HEK293T (cell line): ENCODE results near the gene SLMAP.

Experiments
- CTCF ChIA-PET: fragments of 350-600 bp; formaldehyde crosslinking; extraction: SDS; loops from one replicate; lab custom pipeline; 2021; ENCODE audit warnings: antibody characterized with exemption, inconsistent platforms; lab: Yijun Ruan, JAX
- POLR2A ChIA-PET: fragments of 350-600 bp; formaldehyde crosslinking; extraction: SDS; loops from one replicate; lab custom pipeline; 2020; ENCODE audit warnings: antibody characterized with exemption, inconsistent platforms; lab: Yijun Ruan, JAX
- DNase-seq: peaks from one replicate; pipeline ENCODE4 v3.0.0; 2012; ENCODE audit warnings: mixed read lengths; ENCODE audit errors: extremely low spot score
- ARNT ChIP-seq: fragments of 450-650 bp; IDR thresholded peaks from 2 replicates; pipeline ENCODE4 v1.6.1; 2017; ENCODE audit warnings: mild to moderate bottlenecking
- BHLHE40 ChIP-seq: fragments of 450-650 bp; IDR thresholded peaks from 2 replicates; pipeline ENCODE4 v1.6.1; 2016; ENCODE audit warnings: mild to moderate bottlenecking, moderate library complexity, borderline replicate concordance
- CTBP1 ChIP-seq: fragments of 450-650 bp; IDR thresholded peaks from 2 replicates; pipeline ENCODE4 v1.6.1; 2016; ENCODE audit warnings: borderline replicate concordance
- ELF4 ChIP-seq: fragments of 450-650 bp; IDR thresholded peaks from 2 replicates; pipeline ENCODE4 v1.6.1; 2017; ENCODE audit warnings: antibody characterized with exemption
- FOXA1 ChIP-seq: fragments of 450-650 bp; IDR thresholded peaks from 2 replicates; pipeline ENCODE4 v1.6.1; 2016; ENCODE audit warnings: mild to moderate bottlenecking
- FOXK2 ChIP-seq: fragments of 450-650 bp; IDR thresholded peaks from 2 replicates; pipeline ENCODE4 v1.6.1; 2016; ENCODE audit warnings: mild to moderate bottlenecking
- FOXM1 ChIP-seq: fragments of 450-650 bp; IDR thresholded peaks from 2 replicates; pipeline ENCODE4 v1.6.1; 2017; ENCODE audit warnings: mild to moderate bottlenecking, borderline replicate concordance
- HDGF ChIP-seq: fragments of 450-650 bp; IDR thresholded peaks from 2 replicates; pipeline ENCODE4 v1.6.1; 2017; ENCODE audit warnings: antibody characterized with exemption, borderline replicate concordance
- L3MBTL2 ChIP-seq: fragments of 450-650 bp; conservative IDR thresholded peaks from 2 replicates; pipeline ENCODE4 v1.6.1; 2016; ENCODE audit warnings: mild to moderate bottlenecking
- LEF1 ChIP-seq: fragments of 450-650 bp; IDR thresholded peaks from 2 replicates; pipeline ENCODE4 v1.6.1; 2017; ENCODE audit warnings: mild to moderate bottlenecking, borderline replicate concordance
- NFRKB ChIP-seq: fragments of 450-650 bp; IDR thresholded peaks from 2 replicates; pipeline ENCODE4 v1.6.1; 2016; ENCODE audit warnings: mild to moderate bottlenecking, moderate library complexity
- SP1 ChIP-seq: fragments of 450-650 bp; IDR thresholded peaks from 2 replicates; pipeline ENCODE4 v1.6.1; 2017
- SUZ12 ChIP-seq: fragments of 450-650 bp; IDR thresholded peaks from 2 replicates; pipeline ENCODE4 v1.6.1; 2016; ENCODE audit warnings: mild to moderate bottlenecking
- TARDBP ChIP-seq: fragments of 450-650 bp; IDR thresholded peaks from 2 replicates; pipeline ENCODE4 v1.6.1; 2016
- ZNF384 ChIP-seq: fragments of 450-650 bp; IDR thresholded peaks from 2 replicates; pipeline ENCODE4 v1.6.1; 2016
- TF ChIP-seq, protein P1 (sequence below): fragments of 450-650 bp; IDR thresholded peaks from 2 replicates; pipeline ENCODE4 v1.6.1; 2016

The SLMAP gene

DNA sequence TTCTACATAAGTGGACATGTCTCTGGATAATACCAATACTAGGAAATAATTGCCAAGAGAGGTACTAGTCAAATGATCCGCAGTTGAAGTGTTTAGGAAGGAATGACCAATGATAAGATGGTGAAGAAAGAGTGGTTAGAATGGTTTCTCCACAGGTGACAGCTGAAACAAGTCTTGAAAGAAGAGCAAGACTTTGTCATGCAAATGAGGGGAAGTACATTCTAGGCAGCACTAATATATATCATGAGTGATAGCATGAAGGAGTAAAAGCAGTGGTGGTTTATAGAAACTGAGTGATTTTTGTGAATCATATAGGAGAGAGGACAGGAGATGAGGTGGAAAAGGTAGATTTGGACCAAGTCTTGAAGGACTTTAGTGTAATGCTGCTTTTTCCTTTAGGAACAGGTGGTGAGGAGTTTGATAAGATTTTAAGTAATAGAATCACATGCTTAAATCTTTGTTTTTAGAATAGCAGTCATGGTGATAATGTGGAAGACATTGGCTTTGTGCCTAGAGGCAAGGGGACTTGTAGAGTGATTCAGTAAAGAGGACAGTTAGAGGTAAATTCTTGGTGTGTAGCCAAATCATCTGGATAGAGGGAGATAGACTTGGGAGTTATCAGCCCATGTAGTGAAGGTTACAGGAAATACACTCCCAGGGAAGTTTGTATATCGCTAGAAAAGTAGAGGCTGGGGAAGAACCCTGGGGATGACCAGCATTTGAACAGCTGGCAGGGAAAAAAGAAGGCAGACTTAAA, 31.9 kb downstream of the SLMAP start:
- no peak for DNase-seq
- POLR2A ChIA-PET = no interaction called here

DNA sequence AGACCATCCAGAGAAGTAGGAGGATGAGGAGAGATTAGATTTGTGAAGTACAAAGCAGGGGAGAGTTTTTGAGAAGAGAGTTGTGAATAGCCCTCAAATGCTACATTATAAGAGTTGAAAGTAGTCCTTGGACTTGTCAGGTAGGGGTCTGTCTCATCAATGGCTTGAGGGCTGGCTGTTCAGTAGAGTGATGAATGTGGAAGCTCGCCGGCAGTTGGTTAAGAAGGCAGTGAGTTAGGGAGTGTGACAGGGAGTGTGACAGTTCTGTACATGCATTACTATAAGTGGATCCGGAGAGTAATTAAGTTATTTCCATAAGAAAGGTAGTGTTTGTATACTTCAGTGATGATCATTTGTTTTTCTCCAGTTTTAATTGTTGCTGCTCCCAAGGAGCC, 32.5 kb downstream of the SLMAP start:
- TF ChIP-seq CTBP1 = no peak
- no peak for TF ChIP-seq SP1
- no peak for TF ChIP-seq BHLHE40
- no peak for TF ChIP-seq HDGF
- TF ChIP-seq, protein P1, sequence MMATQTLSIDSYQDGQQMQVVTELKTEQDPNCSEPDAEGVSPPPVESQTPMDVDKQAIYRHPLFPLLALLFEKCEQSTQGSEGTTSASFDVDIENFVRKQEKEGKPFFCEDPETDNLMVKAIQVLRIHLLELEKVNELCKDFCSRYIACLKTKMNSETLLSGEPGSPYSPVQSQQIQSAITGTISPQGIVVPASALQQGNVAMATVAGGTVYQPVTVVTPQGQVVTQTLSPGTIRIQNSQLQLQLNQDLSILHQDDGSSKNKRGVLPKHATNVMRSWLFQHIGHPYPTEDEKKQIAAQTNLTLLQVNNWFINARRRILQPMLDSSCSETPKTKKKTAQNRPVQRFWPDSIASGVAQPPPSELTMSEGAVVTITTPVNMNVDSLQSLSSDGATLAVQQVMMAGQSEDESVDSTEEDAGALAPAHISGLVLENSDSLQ = no peak
- no peak for TF ChIP-seq FOXK2
- TF ChIP-seq TARDBP = no peak
- no peak for TF ChIP-seq ZNF384
- TF ChIP-seq LEF1 = no peak
- TF ChIP-seq FOXM1 = no peak
- no peak for TF ChIP-seq FOXA1
- no peak for TF ChIP-seq ELF4
- TF ChIP-seq ARNT = no peak
- TF ChIP-seq SUZ12 = no peak
- no peak for TF ChIP-seq L3MBTL2
- no peak for TF ChIP-seq NFRKB
- DNase-seq = no peak
- ChIA-PET POLR2A (no interaction called here), CTCF (no interaction called here)

More for the DNA sequence above, 31.9 kb downstream of the SLMAP start:
- CTCF ChIA-PET = interaction anchor here (0.8 kb wide), 1 partner anchor 28 kb away, joined by 3 read pairs; no protein-coding TSS in a partner anchor
- TF ChIP-seq ZNF384 (no peak), ELF4 (no peak), FOXA1 (no peak), FOXK2 (no peak), LEF1 (no peak), HDGF (no peak), NFRKB (no peak), FOXM1 (no peak), ARNT (no peak)

DNA sequence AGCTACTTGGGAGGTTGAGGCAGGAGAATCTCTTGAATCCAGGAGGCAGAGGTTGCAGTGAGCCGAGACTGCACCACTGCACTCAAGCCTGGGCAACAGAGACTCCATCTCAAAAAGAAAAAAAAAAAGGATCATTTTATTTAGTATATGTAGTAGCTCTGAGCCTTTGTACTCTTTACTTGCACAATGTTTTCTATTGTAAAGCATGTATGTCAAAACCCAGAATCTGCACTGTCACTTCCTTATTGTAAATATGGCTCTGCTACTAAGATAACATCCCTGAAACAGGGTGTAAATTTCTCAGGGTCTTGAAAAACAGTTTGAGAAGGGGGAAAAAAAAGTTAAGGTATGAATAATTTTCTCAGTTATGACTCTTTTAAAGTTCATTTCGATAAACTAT, 35.1 kb downstream of the SLMAP start:
- no peak for TF ChIP-seq L3MBTL2
- TF ChIP-seq ARNT = no peak
- no peak for TF ChIP-seq ZNF384
- TF ChIP-seq ELF4 = no peak
- no peak for TF ChIP-seq LEF1
- TF ChIP-seq, protein P1 = no peak
- no peak for TF ChIP-seq SUZ12
- TF ChIP-seq TARDBP = no peak
- TF ChIP-seq HDGF = no peak
- no peak for TF ChIP-seq FOXA1
- no peak for TF ChIP-seq BHLHE40
- no peak for TF ChIP-seq CTBP1
- TF ChIP-seq FOXK2 = no peak
- TF ChIP-seq FOXM1 = no peak
- no peak for TF ChIP-seq SP1
- no peak for TF ChIP-seq NFRKB
- POLR2A ChIA-PET = no interaction called here
- CTCF ChIA-PET = no interaction called here
- DNase-seq = no peak

DNA sequence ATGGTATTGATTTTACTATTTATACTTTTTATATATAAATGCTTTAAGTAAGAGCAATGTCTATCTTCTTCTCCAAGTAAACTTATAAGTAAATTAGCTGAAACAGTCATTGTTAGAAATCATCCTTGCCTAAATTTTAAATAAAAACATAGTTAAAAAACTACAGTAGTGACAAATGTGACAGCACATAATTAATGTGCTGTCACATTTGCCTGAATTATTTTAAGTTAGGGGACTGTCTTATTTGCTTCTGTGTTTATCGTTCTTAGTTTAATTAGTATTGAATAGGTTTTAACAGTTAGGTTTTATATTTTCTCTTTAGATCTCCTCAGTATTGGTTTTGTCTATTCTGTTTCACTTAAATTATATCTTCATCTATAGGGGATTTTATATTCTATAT, 36.1 kb downstream of the SLMAP start:
- POLR2A ChIA-PET = interaction anchor here (2.0 kb wide), 1 partner anchor 99 kb away, joined by 5 read pairs; the partner anchor contains the start of gene DENND6A
- CTCF ChIA-PET = no interaction called here
- no peak for DNase-seq
- no peak for TF ChIP-seq LEF1
- TF ChIP-seq, protein P1 = peak; percentile 54
- TF ChIP-seq L3MBTL2 = no peak
- TF ChIP-seq FOXA1 = no peak

DNA sequence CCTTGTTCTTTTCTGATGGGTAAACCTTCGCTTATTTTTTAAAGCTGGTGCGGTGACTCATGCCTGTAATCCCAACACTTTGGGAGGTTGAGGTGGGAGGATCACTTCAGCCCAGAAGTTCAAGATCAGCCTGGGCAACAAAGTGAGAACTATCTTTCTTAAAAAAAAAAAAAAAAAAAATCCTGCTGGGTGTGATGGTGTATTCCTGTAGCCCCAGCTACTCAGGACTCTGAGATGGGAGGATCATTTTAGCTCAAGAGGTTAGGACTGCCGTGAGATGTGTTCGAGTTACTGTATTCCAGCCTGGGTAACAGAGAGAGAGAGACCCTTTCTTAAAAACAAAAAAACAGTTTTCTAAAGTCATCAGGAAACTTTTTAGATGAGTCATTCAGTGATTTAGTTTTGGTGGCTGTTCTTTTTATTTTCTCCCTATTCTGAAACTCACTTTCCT, 37.7 kb downstream of the SLMAP start:
- TF ChIP-seq BHLHE40 = no peak
- TF ChIP-seq ARNT = no peak
- no peak for TF ChIP-seq L3MBTL2
- TF ChIP-seq SUZ12 = no peak
- TF ChIP-seq TARDBP = no peak
- ChIA-PET POLR2A (interaction anchor here (2.0 kb wide), 1 partner anchor 101 kb away, joined by 5 read pairs; the partner anchor contains the start of gene DENND6A), CTCF (no interaction called here)
- no peak for DNase-seq

DNA sequence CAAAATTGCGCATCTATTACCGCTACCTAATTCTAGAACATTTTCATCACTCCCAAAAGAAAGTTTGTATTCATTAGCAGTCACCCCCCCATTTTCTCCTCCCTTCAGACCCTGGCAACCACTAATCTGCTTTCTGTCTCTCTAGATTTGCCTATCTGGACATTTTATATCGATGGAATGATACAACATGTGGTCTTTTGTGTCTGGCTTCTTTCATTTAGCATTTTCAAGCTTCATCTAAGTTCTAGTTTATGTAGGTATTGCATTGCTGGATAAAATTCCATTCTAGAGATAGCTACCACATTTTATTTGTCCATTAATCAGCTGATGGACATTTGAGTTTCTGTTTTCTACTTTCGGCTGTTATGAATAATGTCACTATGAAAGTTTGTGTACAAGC, 38.4 kb downstream of the SLMAP start:
- no peak for TF ChIP-seq SUZ12
- no peak for TF ChIP-seq LEF1
- no peak for TF ChIP-seq ELF4
- TF ChIP-seq, protein P1 = no peak
- TF ChIP-seq FOXA1 = no peak
- TF ChIP-seq NFRKB = no peak
- TF ChIP-seq BHLHE40 = no peak
- no peak for TF ChIP-seq ZNF384
- no peak for TF ChIP-seq ARNT
- no peak for TF ChIP-seq L3MBTL2
- no peak for TF ChIP-seq SP1
- TF ChIP-seq FOXM1 = no peak
- no peak for TF ChIP-seq TARDBP
- no peak for TF ChIP-seq HDGF
- TF ChIP-seq CTBP1 = no peak
- no peak for TF ChIP-seq FOXK2
- ChIA-PET POLR2A (no interaction called here), CTCF (no interaction called here)
- no peak for DNase-seq
